H1 (cell line): ENCODE measurements around the gene TXNDC12. TPM values are rescaled to one million over a fixed set of nuclear protein-coding genes. Genes with fewer than 3 reads are reported as not detected.

Experiments used
- CTCF ChIA-PET: fragments of 300-600 bp; sonication (Branson Sonifier 250); formaldehyde crosslinking; loops from one replicate; lab custom pipeline; 2021; ENCODE audit not compliant: partially characterized antibody; lab: Charles Lee
- POLR2A ChIA-PET: fragments of 300-600 bp; sonication (Branson Sonifier 250); formaldehyde crosslinking; loops from one replicate; lab custom pipeline; 2021; ENCODE audit warnings: inconsistent platforms; ENCODE audit not compliant: partially characterized antibody; lab: Charles Lee
- DNase-seq, 2 experiments: peaks; one replicate each; pipeline versions ENCODE4 v3.0.0 to v3.0.0-alpha.2; 2010 to 2022; ENCODE audit warnings: low spot score in 2 of 2, low read depth in 1 of 2, mixed read lengths in 1 of 2
- FAIRE-seq: peaks from 2 replicates; lab custom pipeline; 2011; peaks lifted over from hg19 to GRCh38; lab: Jason Lieb, UNC
- H2AFZ ChIP-seq: 2 replicates; pipeline ENCODE4 v1.8.1; 2012; ENCODE audit warnings: low read length, inconsistent platforms
- H2AK5ac ChIP-seq: 2 replicates; pipeline ENCODE4 v1.6.1; 2013; ENCODE audit warnings: low read depth, low read length
- H2BK120ac ChIP-seq: replicated peaks from 2 replicates; pipeline ENCODE3; 2013; ENCODE audit warnings: low read depth, low read length, inconsistent platforms
- H2BK12ac ChIP-seq: 2 replicates; pipeline ENCODE4 v1.6.1; 2013; ENCODE audit warnings: low read depth, low read length
- H2BK15ac ChIP-seq: 2 replicates; pipeline ENCODE4 v1.6.1; 2013; ENCODE audit warnings: low read length
- H2BK20ac ChIP-seq: 2 replicates; pipeline ENCODE4 v1.6.1; 2013; ENCODE audit warnings: low read length
- H2BK5ac ChIP-seq: 2 replicates; pipeline ENCODE4 v1.6.1; 2013; ENCODE audit warnings: low read depth, low read length
- H3K14ac ChIP-seq: 2 replicates; pipeline ENCODE4 v1.6.1; 2013; ENCODE audit warnings: inconsistent platforms; ENCODE audit not compliant: insufficient read length
- H3K18ac ChIP-seq: 2 replicates; pipeline ENCODE4 v1.6.1; 2013; ENCODE audit warnings: low read length; ENCODE audit errors: extremely low read depth
- H3K23ac ChIP-seq: 2 replicates; pipeline ENCODE4 v1.6.1; 2013; ENCODE audit warnings: inconsistent platforms; ENCODE audit not compliant: insufficient read length
- H3K23me2 ChIP-seq: 2 replicates; pipeline ENCODE4 v1.6.1; 2013; ENCODE audit warnings: low read depth, low read length
- H3K27ac ChIP-seq: 2 replicates; pipeline ENCODE4 v1.6.1; 2011; ENCODE audit warnings: low read depth, low read length, inconsistent platforms
- H3K27me3 ChIP-seq, 4 experiments: replicated peaks in 1 of 4; 1 replicate in 1 of 4; 2 replicates in 3 of 4; pipeline versions ENCODE4 v1.6.1 to v1.8.1; 2011 to 2013; ENCODE audit warnings: low read length in 3 of 4, mild to moderate bottlenecking in 3 of 4, inconsistent platforms in 2 of 4, mixed read lengths in 2 of 4, moderate library complexity in 1 of 4; ENCODE audit not compliant: control insufficient read depth in 3 of 4, insufficient read depth in 3 of 4; ENCODE audit errors: extremely low read depth in 1 of 4
- H3K36me3 ChIP-seq, 4 experiments: 2 replicates each; pipeline versions ENCODE4 v1.6.1 to v1.8.1; 2011 to 2013; ENCODE audit warnings: mild to moderate bottlenecking in 4 of 4, low read length in 3 of 4, moderate library complexity in 2 of 4, control low read depth in 1 of 4, inconsistent platforms in 1 of 4; ENCODE audit not compliant: insufficient read depth in 4 of 4, control insufficient read depth in 2 of 4
- H3K4ac ChIP-seq: replicated peaks from 2 replicates; pipeline ENCODE3; 2013; ENCODE audit warnings: low read length, low read depth, mixed read lengths, inconsistent platforms; ENCODE audit not compliant: insufficient read length
- H3K4me1 ChIP-seq, 4 experiments: replicated peaks in 1 of 4; 1 replicate in 1 of 4; 2 replicates in 3 of 4; pipeline versions ENCODE4 v1.6.1 to v1.8.1; 2011 to 2013; ENCODE audit warnings: low read length in 3 of 4, inconsistent platforms in 2 of 4, mixed read lengths in 1 of 4; ENCODE audit not compliant: insufficient read depth in 4 of 4, control insufficient read depth in 3 of 4
- H3K4me2 ChIP-seq, 2 experiments: 2 replicates each; pipeline versions ENCODE4 v1.6.1 to v1.8.1; 2011 to 2013; ENCODE audit warnings: low read depth in 2 of 2, low read length in 2 of 2, control low read depth in 1 of 2, inconsistent platforms in 1 of 2, mild to moderate bottlenecking in 1 of 2; ENCODE audit not compliant: insufficient read depth in 1 of 2
- H3K4me3 ChIP-seq, 4 experiments: fragments of 200-600, 300-600 bp in 1 of 4; sonication (generic), shearing (Covaris generic), sonication (Bioruptor Twin) in 1 of 4; 2 replicates each; pipeline versions ENCODE4 v1.5.1 to v1.8.1; 2011 to 2016; ENCODE audit warnings: low read length in 4 of 4, low read depth in 3 of 4, control low read depth in 2 of 4, inconsistent platforms in 2 of 4, mild to moderate bottlenecking in 2 of 4, mixed read lengths in 1 of 4, moderate library complexity in 1 of 4; ENCODE audit not compliant: insufficient read depth in 2 of 4; ENCODE audit errors: extremely low read depth in 1 of 4
- H3K56ac ChIP-seq: replicated peaks from 2 replicates; pipeline ENCODE3; 2013; ENCODE audit warnings: low read depth, mild to moderate bottlenecking, mixed read lengths, low read length, inconsistent platforms; ENCODE audit not compliant: insufficient read length
- H3K79me1 ChIP-seq: 2 replicates; pipeline ENCODE4 v1.6.1; 2013; ENCODE audit warnings: low read depth, low read length, control low read depth
- H3K79me2 ChIP-seq, 2 experiments: 2 replicates each; pipeline versions ENCODE4 v1.6.1 to v1.8.1; 2012 to 2013; ENCODE audit warnings: low read length in 2 of 2, mild to moderate bottlenecking in 2 of 2, inconsistent platforms in 1 of 2; ENCODE audit not compliant: insufficient read depth in 2 of 2, control insufficient read depth in 1 of 2
- H3K9ac ChIP-seq, 4 experiments: replicated peaks in 1 of 4; 1 replicate in 1 of 4; 2 replicates in 3 of 4; pipeline versions ENCODE4 v1.6.1 to v1.8.1; 2011 to 2013; ENCODE audit warnings: low read depth in 3 of 4, low read length in 3 of 4, control low read depth in 2 of 4, mild to moderate bottlenecking in 2 of 4, moderate library complexity in 2 of 4, inconsistent platforms in 1 of 4; ENCODE audit errors: extremely low read depth in 1 of 4
- H3K9me3 ChIP-seq, 2 experiments: 2 replicates each; pipeline versions ENCODE4 v1.6.1 to v1.8.1; 2012 to 2013; ENCODE audit warnings: mild to moderate bottlenecking in 2 of 2, moderate library complexity in 2 of 2, control low read depth in 1 of 2, inconsistent platforms in 1 of 2, low read depth in 1 of 2, low read length in 1 of 2, mixed read lengths in 1 of 2; ENCODE audit not compliant: insufficient read depth in 2 of 2
- H4K20me1 ChIP-seq, 2 experiments: replicated peaks in 1 of 2; 2 replicates each; pipeline versions ENCODE3 to v1.8.1; 2011 to 2013; ENCODE audit warnings: inconsistent platforms in 2 of 2, low read length in 2 of 2, mild to moderate bottlenecking in 1 of 2; ENCODE audit not compliant: insufficient read depth in 2 of 2, control insufficient read depth in 1 of 2
- H4K5ac ChIP-seq: 2 replicates; pipeline ENCODE4 v1.6.1; 2013; ENCODE audit warnings: low read length, low read depth, mixed read lengths, inconsistent platforms; ENCODE audit not compliant: insufficient read length
- H4K8ac ChIP-seq: 2 replicates; pipeline ENCODE4 v1.8.0; 2013; ENCODE audit warnings: mild to moderate bottlenecking, moderate library complexity, low read length, inconsistent platforms; ENCODE audit not compliant: insufficient read depth; ENCODE audit errors: extremely low read depth
- H4K91ac ChIP-seq: replicated peaks from 2 replicates; pipeline ENCODE3; 2013; ENCODE audit warnings: low read length, mixed read lengths, inconsistent platforms; ENCODE audit not compliant: insufficient read length
- ATF2 ChIP-seq: IDR thresholded peaks from 2 replicates; pipeline ENCODE4 v1.6.1; 2012; ENCODE audit warnings: low read length, inconsistent platforms
- CBX5 ChIP-seq: fragments of 300-800, 300-1000 bp; sonication (generic); IDR thresholded peaks from 2 replicates; pipeline ENCODE4 v1.7.1; 2016; ENCODE audit warnings: antibody characterized with exemption, low read length, low read depth
- CBX8 ChIP-seq: fragments of 300-800, 300-1000 bp; sonication (generic); IDR thresholded peaks from 2 replicates; pipeline ENCODE4 v1.7.1; 2016; ENCODE audit warnings: low read depth, low read length, borderline replicate concordance
- CREB1 ChIP-seq: IDR thresholded peaks from 2 replicates; pipeline ENCODE4 v1.6.1; 2012; ENCODE audit warnings: inconsistent platforms
- HDAC6 ChIP-seq: IDR thresholded peaks from one replicate; pipeline ENCODE4 v1.7.1; 2012; ENCODE audit warnings: low read depth, mild to moderate bottlenecking, inconsistent platforms, low read length, moderate library complexity
- KDM5A ChIP-seq: fragments of 200-600 bp; IDR thresholded peaks from 2 replicates; pipeline ENCODE4 v1.7.1; 2012; ENCODE audit warnings: mild to moderate bottlenecking, low read length, inconsistent platforms, mixed read lengths
- MAFK ChIP-seq: IDR thresholded peaks from 2 replicates; pipeline ENCODE4 v1.6.1; 2012; ENCODE audit warnings: low read depth, mild to moderate bottlenecking, improper control_type of control experiment, low read length
- POLR2AphosphoS5 ChIP-seq: IDR thresholded peaks from 2 replicates; pipeline ENCODE4 v1.6.1; 2011; ENCODE audit warnings: low read depth, low read length
- SAP30 ChIP-seq: fragments of 300-600 bp; sonication (generic); IDR thresholded peaks from 2 replicates; pipeline ENCODE4 v1.7.1; 2012; ENCODE audit warnings: low read length, moderate library complexity, mild to moderate bottlenecking, inconsistent platforms; ENCODE audit not compliant: insufficient read depth, insufficient replicate concordance
- WGBS, 2 experiments: shearing (Covaris generic) in 1 of 2; methylation state at CpG; one replicate each; pipeline versions ENCODE4 v1.1.6 to v1.1.7; 2013 to 2015; ENCODE audit warnings: low lambda C conversion rate in 2 of 2, mixed read lengths in 2 of 2, inconsistent platforms in 1 of 2, low coverage in 1 of 2, missing lambda C conversion rate in 1 of 2; ENCODE audit not compliant: insufficient replicate concordance in 2 of 2, insufficient coverage in 1 of 2, insufficient read length in 1 of 2; ENCODE audit errors: extremely low coverage in 1 of 2, missing lambda C conversion rate in 1 of 2; 5-methylcytosine and 5-hydroxymethylcytosine counted together
- polyA plus RNA-seq, 7 experiments: library from polyadenylated mRNA; depleted of rRNA in 3 of 7; stranded (reverse) in 5 of 7; unstranded in 2 of 7; fragments of >200 nt in 5 of 7; fragments of 200-250 nt in 2 of 7; gene quantifications; 1 replicate in 5 of 7; 2 replicates in 1 of 7; 4 replicates in 1 of 7; pipeline versions ENCODE4 v1.2.1 to v1.2.3, GENCODE V29; 2011 to 2013; ENCODE audit warnings: missing spikeins in 2 of 7, mixed read lengths in 2 of 7
- total RNA-seq: library from RNA; stranded (reverse); fragmentation: NEBNext Ultra II Directional; extraction: Animal tissue kit (Norgen Biotek cat#: 25700); gene quantifications from 2 replicates; pipeline ENCODE4 v1.2.1, GENCODE V29; 2021

TXNDC12 gene
- total and polyA plus RNA-seq, 2 of the 8 experiments (the other 6 are each of a cell fraction or from before 2014, with no cell fraction given), result 35.2 to 89.8 TPM

- Histone ChIP-seq H2BK12ac (no peak overlapping the region), H3K23me2 (peaks cover 5% of the 10 kb centered on the region; the same call in 1 of the 2 replicates), H3K4ac (no peak overlapping the region), H3K9me3 (no peaks in the 10 kb centered on the region), H2AK5ac (no peak overlapping the region), H2AFZ (no peak overlapping the region), H4K8ac (0 out of 2 replicates have a peak overlapping the region, but pooled peaks have one; percentile 4), H2BK15ac (no peak overlapping the region), H4K91ac (no peak overlapping the region), H3K79me2 (peaks cover 4 to 21% of the 10 kb centered on the region in 2 experiments; a peak in 3 of 4 replicates), H3K36me3 (peaks cover 0 to 20% (median 2%) of the 10 kb centered on the region in 4 experiments; a peak in 3 of 8 replicates), H2BK5ac (no peak overlapping the region), H3K4me2 (peak overlapping the region; percentile 68 to 88), H2BK20ac (no peak overlapping the region), H4K5ac (no peak overlapping the region), H3K27me3 (no peaks in the 10 kb centered on the region), H3K27ac (no peak overlapping the region), H3K14ac (no peak overlapping the region), H3K18ac (no peak overlapping the region), H3K9ac (peak overlapping the region in 2 of 4 experiments; percentile 52 to 84; a peak in 3 of 7 replicates), H3K4me3 (peak overlapping the region; percentile 68 to 94 (median 81)), H2BK120ac (no peak overlapping the region), H3K23ac (no peak overlapping the region), H3K4me1 (peaks cover 2 to 4% (median 2%) of the 10 kb centered on the region in 4 experiments; a peak in 4 of 7 replicates), H4K20me1 (peaks cover 2 to 5% of the 10 kb centered on the region in 2 experiments), H3K79me1 (peaks cover 3% of the 10 kb centered on the region; the same call in 1 of the 2 replicates), H3K56ac (no peak overlapping the region)
- WGBS, 2 experiments, result 76% methylated on average over 5 of the region's 5 CpGs; no CpG with 5 or more reads in 1 of the 2 experiments
- DNase-seq (no peak), FAIRE-seq (no peak)
- ChIA-PET CTCF (interaction anchor here (0.6 kb wide), 1 partner anchor 196 kb away, joined by 4 read pairs; no protein-coding TSS in a partner anchor), POLR2A (interaction anchor here (0.5 to 4.4 kb wide), 6 partner anchors 10 to 42 kb away, joined by 3 to 54 read pairs (median 5); partner anchors contain the start of genes BTF3L4, RAB3B and TXNDC12)
- no peak for TF ChIP-seq CREB1
- TF ChIP-seq POLR2AphosphoS5, result no peak
- no peak for TF ChIP-seq SAP30
- TF ChIP-seq CBX5, result no peak
- no peak for TF ChIP-seq ATF2
- TF ChIP-seq MAFK, result no peak
- no peak for TF ChIP-seq KDM5A
- no peak for TF ChIP-seq HDAC6
- no peak for TF ChIP-seq CBX8
These were observed 22.7 kb downstream of the TXNDC12 start for GRCh38 chr1:52032124-52032784.
